Mammary epithelial cell (primary cell): ENCODE measurements around the gene NRG3.

Source experiments
- CTCF ChIP-seq, 2 donors: IDR thresholded peaks in 1 of 2; conservative IDR thresholded peaks in 1 of 2; 2 replicates each; pipeline ENCODE4 v1.5.1; 2011 to 2012; ENCODE audit warnings: inconsistent platforms in 2 of 2, low read length in 2 of 2, mild to moderate bottlenecking in 2 of 2, control low read depth in 1 of 2, low read depth in 1 of 2; ENCODE audit not compliant: insufficient read depth in 1 of 2; ENCODE audit errors: extremely low read depth in 1 of 2
- EZH2 ChIP-seq: IDR thresholded peaks from 2 replicates; pipeline ENCODE4 v1.6.1; 2012; ENCODE audit warnings: low read length, inconsistent platforms, borderline replicate concordance

- TF ChIP-seq CTCF (conservative IDR thresholded peaks at IDR 0.05 in 1 of 2, IDR thresholded peaks at IDR 0.05 in 1 of 2; ENCODE audit: extremely low read depth in 1 of 2, insufficient read depth in 1 of 2, low read depth in 1 of 2, low read length in 2 of 2) (no peak), EZH2 (no peak)
These were observed 14.3 kb downstream of the NRG3 start for GRCh38 chr10:81889181-81889769.
